ENCODE data around the gene MBTPS1. TPM values are rescaled to one million over a fixed set of nuclear protein-coding genes. Genes with fewer than 3 reads are reported as not detected.
A peak's percentile ranks its signal among the peaks of the same experiment; 100 is the strongest.

MBTPS1 gene
- total and polyA plus RNA-seq, 9 of the 15 experiments (the other 6 are each of a cell fraction or from before 2014, with no cell fraction given): 2.8 to 57.6 (median 43.8) TPM

DNA sequence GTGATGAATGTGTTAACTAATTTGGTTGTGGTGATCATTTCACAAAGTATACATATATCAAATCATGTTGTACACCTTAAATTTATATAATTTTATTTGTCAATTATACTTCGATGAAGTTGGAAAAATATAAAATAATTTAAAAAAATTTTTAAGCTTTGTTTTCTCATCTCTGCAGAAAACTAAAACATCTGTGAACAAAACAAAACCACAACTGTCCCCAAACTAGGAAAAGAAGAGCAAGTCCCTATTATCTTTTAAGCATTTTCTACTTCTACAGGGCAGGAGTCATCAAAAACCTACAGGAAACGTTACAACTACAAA lies 21.7 kb upstream of the MBTPS1 start (continued):
- TF ChIP-seq, protein P1, sequence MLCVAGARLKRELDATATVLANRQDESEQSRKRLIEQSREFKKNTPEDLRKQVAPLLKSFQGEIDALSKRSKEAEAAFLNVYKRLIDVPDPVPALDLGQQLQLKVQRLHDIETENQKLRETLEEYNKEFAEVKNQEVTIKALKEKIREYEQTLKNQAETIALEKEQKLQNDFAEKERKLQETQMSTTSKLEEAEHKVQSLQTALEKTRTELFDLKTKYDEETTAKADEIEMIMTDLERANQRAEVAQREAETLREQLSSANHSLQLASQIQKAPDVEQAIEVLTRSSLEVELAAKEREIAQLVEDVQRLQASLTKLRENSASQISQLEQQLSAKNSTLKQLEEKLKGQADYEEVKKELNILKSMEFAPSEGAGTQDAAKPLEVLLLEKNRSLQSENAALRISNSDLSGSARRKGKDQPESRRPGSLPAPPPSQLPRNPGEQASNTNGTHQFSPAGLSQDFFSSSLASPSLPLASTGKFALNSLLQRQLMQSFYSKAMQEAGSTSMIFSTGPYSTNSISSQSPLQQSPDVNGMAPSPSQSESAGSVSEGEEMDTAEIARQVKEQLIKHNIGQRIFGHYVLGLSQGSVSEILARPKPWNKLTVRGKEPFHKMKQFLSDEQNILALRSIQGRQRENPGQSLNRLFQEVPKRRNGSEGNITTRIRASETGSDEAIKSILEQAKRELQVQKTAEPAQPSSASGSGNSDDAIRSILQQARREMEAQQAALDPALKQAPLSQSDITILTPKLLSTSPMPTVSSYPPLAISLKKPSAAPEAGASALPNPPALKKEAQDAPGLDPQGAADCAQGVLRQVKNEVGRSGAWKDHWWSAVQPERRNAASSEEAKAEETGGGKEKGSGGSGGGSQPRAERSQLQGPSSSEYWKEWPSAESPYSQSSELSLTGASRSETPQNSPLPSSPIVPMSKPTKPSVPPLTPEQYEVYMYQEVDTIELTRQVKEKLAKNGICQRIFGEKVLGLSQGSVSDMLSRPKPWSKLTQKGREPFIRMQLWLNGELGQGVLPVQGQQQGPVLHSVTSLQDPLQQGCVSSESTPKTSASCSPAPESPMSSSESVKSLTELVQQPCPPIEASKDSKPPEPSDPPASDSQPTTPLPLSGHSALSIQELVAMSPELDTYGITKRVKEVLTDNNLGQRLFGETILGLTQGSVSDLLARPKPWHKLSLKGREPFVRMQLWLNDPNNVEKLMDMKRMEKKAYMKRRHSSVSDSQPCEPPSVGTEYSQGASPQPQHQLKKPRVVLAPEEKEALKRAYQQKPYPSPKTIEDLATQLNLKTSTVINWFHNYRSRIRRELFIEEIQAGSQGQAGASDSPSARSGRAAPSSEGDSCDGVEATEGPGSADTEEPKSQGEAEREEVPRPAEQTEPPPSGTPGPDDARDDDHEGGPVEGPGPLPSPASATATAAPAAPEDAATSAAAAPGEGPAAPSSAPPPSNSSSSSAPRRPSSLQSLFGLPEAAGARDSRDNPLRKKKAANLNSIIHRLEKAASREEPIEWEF (CRISPR knock-in tag; IDR thresholded peaks at IDR 0.05): 0 out of 2 replicates have a peak, but pooled peaks have one; percentile 53
- TF ChIP-seq, protein P2, sequence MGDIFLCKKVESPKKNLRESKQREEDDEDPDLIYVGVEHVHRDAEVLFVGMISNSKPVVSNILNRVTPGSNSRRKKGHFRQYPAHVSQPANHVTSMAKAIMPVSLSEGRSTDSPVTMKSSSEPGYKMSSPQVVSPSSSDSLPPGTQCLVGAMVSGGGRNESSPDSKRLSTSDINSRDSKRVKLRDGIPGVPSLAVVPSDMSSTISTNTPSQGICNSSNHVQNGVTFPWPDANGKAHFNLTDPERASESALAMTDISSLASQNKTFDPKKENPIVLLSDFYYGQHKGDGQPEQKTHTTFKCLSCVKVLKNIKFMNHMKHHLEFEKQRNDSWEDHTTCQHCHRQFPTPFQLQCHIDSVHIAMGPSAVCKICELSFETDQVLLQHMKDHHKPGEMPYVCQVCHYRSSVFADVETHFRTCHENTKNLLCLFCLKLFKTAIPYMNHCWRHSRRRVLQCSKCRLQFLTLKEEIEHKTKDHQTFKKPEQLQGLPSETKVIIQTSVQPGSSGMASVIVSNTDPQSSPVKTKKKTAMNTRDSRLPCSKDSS (IDR thresholded peaks at IDR 0.05; ENCODE audit: low read depth, partially characterized antibody): no peak
- TF ChIP-seq RFX5 (IDR thresholded peaks at IDR 0.05; ENCODE audit: low read depth, low read length): 0 out of 2 replicates have a peak, but pooled peaks have one; percentile 24
- TF ChIP-seq, protein P3, sequence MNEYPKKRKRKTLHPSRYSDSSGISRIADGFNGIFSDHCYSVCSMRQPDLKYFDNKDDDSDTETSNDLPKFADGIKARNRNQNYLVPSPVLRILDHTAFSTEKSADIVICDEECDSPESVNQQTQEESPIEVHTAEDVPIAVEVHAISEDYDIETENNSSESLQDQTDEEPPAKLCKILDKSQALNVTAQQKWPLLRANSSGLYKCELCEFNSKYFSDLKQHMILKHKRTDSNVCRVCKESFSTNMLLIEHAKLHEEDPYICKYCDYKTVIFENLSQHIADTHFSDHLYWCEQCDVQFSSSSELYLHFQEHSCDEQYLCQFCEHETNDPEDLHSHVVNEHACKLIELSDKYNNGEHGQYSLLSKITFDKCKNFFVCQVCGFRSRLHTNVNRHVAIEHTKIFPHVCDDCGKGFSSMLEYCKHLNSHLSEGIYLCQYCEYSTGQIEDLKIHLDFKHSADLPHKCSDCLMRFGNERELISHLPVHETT (CRISPR knock-in tag; conservative IDR thresholded peaks at IDR 0.05 in 1 of 2, IDR thresholded peaks at IDR 0.05 in 1 of 2): 0 out of 4 replicates have a peak, but pooled peaks of 1 of the 2 experiments have one; percentile 35
- TF ChIP-seq ESRRB (CRISPR knock-in tag; IDR thresholded peaks at IDR 0.05; ENCODE audit: borderline replicate concordance): no peak
- TF ChIP-seq ZNF589 (CRISPR knock-in tag; IDR thresholded peaks at IDR 0.05; ENCODE audit: low read depth): peak; percentile 23; the same call in 1 of the 2 replicates
